ENCODE data around the gene KCNE1.
"Not testable (repeated sequence)": the region's sequence is repeated elsewhere in the genome, so short reads cannot be mapped to it uniquely, and the experiment has no call there.

KCNE1 gene

GRCh38 chr21:34417448-34418077, 94.4 kb downstream of the KCNE1 start:
- not testable (repeated sequence) for DNase-seq (ENCODE audit: low read depth)

DNA sequence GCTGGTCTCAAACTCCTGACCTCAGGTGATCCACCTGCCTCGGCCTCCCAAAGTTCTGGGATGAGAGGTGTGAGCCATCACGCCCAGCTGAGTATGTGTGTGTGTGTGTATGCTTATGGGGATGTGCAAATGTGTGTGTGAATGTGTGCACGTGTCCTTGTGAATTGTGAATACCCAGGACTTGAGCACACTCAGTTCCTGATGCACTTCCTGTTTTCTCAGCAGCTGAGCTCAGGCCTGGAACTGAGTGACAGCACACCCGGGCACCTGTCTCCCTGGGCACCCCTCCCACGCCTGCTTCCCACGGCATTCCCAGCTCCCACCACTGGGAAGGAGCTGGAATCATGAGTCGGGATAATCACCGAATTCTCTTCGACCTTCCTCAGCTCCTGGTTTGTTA, 104.7 kb downstream of the KCNE1 start:
- not testable (repeated sequence) for DNase-seq (ENCODE audit: low read depth)

- not testable (repeated sequence) for DNase-seq (ENCODE audit: low read depth)
These were observed 105.3 kb downstream of the KCNE1 start for GRCh38 chr21:34406676-34407075.

DNA sequence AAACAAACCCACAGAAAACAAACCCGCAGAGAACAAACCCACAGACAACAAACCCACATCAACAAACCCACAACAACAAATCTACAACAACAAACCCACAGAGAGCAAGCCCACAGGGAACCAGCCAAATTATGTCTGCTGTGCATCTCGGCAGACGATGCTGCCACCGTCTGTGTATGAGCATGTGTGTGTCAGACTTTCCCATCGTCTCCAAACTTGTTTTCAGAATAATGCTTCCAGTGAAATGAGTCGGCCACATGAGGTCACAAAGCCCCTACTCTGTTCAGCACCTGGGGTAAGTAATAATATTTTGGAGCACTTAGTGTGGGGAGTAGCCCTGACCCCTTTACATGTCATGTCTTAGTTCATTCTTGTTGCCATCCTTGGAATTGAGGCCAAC, 105.9 kb downstream of the KCNE1 start:
- DNase-seq (ENCODE audit: low read depth): not testable (repeated sequence)

DNA sequence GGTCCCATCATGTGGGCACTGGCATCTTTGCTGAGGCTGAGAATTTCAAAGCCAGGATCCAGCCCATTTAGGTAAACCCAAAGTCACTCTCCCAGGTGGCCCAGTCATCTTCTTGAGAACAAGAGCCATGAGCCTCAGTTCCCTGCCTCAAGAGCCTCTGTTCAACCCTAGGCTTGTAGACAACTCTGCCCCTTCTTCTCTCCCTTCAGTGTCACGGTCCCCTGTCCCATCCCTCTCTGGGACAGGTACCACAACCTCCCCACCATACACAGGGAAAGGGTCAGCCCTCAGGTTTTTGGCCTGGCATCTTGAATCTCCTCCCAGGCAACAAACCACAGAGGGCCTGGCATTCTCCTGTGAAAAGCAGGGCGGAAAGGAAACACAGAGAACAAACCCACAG, 106.3 kb downstream of the KCNE1 start:
- not testable (repeated sequence) for DNase-seq (ENCODE audit: low read depth)

GRCh38 chr21:34404742-34405141, 107.3 kb downstream of the KCNE1 start:
- DNase-seq (ENCODE audit: low read depth): not testable (repeated sequence)

DNA sequence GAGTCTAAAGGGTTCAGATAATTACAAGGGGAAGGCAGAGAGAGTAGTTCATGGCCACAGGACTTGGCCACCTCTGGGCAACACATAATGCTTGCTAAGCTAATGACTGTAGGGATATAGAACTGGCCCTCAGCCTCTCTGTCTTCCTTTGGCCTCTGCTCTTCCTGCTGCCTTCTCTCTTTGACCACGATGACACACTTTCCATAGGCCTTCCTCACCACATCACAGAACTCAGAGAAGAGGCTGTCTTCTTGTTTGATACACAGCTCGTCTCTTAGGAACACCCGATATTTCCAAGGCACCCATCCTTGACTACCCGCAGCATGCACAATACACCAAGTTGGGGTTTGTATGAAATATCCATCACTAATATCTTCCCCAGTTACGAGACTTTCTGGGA, 111.5 kb downstream of the KCNE1 start:
- DNase-seq (ENCODE audit: low read depth): not testable (repeated sequence)

Data from T follicular helper cell (primary cell).